K562 (cell line): ENCODE results near the gene VWA3A. TPM values are rescaled to one million over a fixed set of nuclear protein-coding genes. Genes with fewer than 3 reads are reported as not detected.
A peak's percentile ranks its signal among the peaks of the same experiment; 100 is the strongest.

ENCODE experiments used
- CXXC5 ChIP-seq: fragments of 250-450 bp; sonication (Bioruptor Pico); IDR thresholded peaks from 2 replicates; pipeline ENCODE4 v1.8.0; 2022; ENCODE audit warnings: inconsistent platforms, mild to moderate bottlenecking, moderate library complexity
- ELK3 ChIP-seq: fragments of 450-650 bp; formaldehyde crosslinking; IDR thresholded peaks from 2 replicates; pipeline ENCODE4 v1.4.0; 2020; ENCODE audit warnings: mild to moderate bottlenecking
- FOXK2 ChIP-seq, 2 experiments: fragments of 450-650 bp; IDR thresholded peaks in 1 of 2; conservative IDR thresholded peaks in 1 of 2; 2 replicates each; pipeline ENCODE4 v1.6.1; 2016; ENCODE audit warnings: low read depth in 2 of 2, mild to moderate bottlenecking in 1 of 2
- HDGF ChIP-seq: fragments of 450-650 bp; IDR thresholded peaks from 2 replicates; pipeline ENCODE4 v1.6.1; 2016
- HEY1 ChIP-seq: fragments of 250-450 bp; sonication (Bioruptor Pico); IDR thresholded peaks from 2 replicates; pipeline ENCODE4 v1.5.0; 2020; ENCODE audit warnings: mild to moderate bottlenecking, moderate library complexity, borderline replicate concordance
- HNRNPUL1 ChIP-seq: fragments of 200-400 bp; formaldehyde crosslinking; IDR thresholded peaks from 2 replicates; pipeline ENCODE4 v1.6.1; 2017; ENCODE audit warnings: low read length
- MLLT1 ChIP-seq, 2 experiments: fragments of 450-650 bp; IDR thresholded peaks; 2 replicates each; pipeline ENCODE4 v1.6.1; 2016
- MXI1 ChIP-seq: IDR thresholded peaks from 2 replicates; pipeline ENCODE4 v1.6.1; 2011; ENCODE audit warnings: low read depth, mild to moderate bottlenecking, improper control_type of control experiment, low read length
- NBN ChIP-seq: fragments of 450-650 bp; IDR thresholded peaks from 2 replicates; pipeline ENCODE4 v1.6.1; 2016; ENCODE audit warnings: low read depth, mild to moderate bottlenecking
- PTBP1 ChIP-seq: fragments of 200-400 bp; formaldehyde crosslinking; IDR thresholded peaks from 2 replicates; pipeline ENCODE4 v1.6.1; 2017; ENCODE audit warnings: low read depth, low read length
- SRF ChIP-seq, 2 experiments: fragments of 250-450, 450-650 bp in 1 of 2; sonication (Bioruptor Pico) in 1 of 2; sonication (generic) in 1 of 2; formaldehyde crosslinking; IDR thresholded peaks; 2 replicates each; pipeline versions ENCODE4 v1.5.0 to v1.5.1; 2020 to 2022; ENCODE audit warnings: mild to moderate bottlenecking in 1 of 2, missing genetic modification reagents in 1 of 2
- ZKSCAN1 ChIP-seq: fragments of 150-350 bp; IDR thresholded peaks from 2 replicates; pipeline ENCODE4 v1.6.1; 2016; ENCODE audit warnings: low read depth, low read length
- ZNF239 ChIP-seq: fragments of 250-450 bp; sonication (Bioruptor Pico); IDR thresholded peaks from 2 replicates; pipeline ENCODE4 v1.4.0; 2020; ENCODE audit warnings: mild to moderate bottlenecking
- ZNF324 ChIP-seq: fragments of 250-450 bp; sonication (Bioruptor Pico); IDR thresholded peaks from 2 replicates; pipeline ENCODE4 v1.4.0; 2020; ENCODE audit warnings: mild to moderate bottlenecking
- ZNF766 ChIP-seq: fragments of 200-800 bp; sonication (Bioruptor generic); conservative IDR thresholded peaks from 2 replicates; pipeline ENCODE4 v1.6.1; 2016; ENCODE audit warnings: missing genetic modification characterization, missing compliant biosample characterization
- polyA plus RNA-seq, 8 experiments: library from polyadenylated mRNA; depleted of rRNA in 4 of 8; stranded (reverse) in 5 of 8; unstranded in 3 of 8; fragments of >200 nt; fragmentation: Nextera tagmentation in 2 of 8; fragmentation: Illumina TruSeq in 1 of 8; extraction: Ambion mirVana in 2 of 8; extraction: Trizol in 1 of 8; gene quantifications; 2 replicates each; pipeline versions ENCODE4 v1.2.1 to v1.2.3, GENCODE V29; 2011 to 2014; ENCODE audit warnings: inconsistent platforms in 1 of 8, missing spikeins in 1 of 8
- total RNA-seq, 7 experiments: library from RNA; depleted of rRNA in 6 of 7; stranded (reverse); fragments of >200 nt in 6 of 7; fragmentation: Illumina TruSeq in 2 of 7; extraction: Trizol in 2 of 7; gene quantifications; 2 replicates each; pipeline versions ENCODE4 v1.2.1 to v1.2.3, GENCODE V29; 2011 to 2021; ENCODE audit warnings: low replicate concordance in 1 of 7
- TF ChIP-seq, protein P1 (sequence below), 2 experiments: IDR thresholded peaks; 2 replicates each; pipeline ENCODE4 v1.6.1; 2011; ENCODE audit warnings: borderline replicate concordance in 1 of 2, control low read depth in 1 of 2, low read depth in 1 of 2, low read length in 1 of 2, mild to moderate bottlenecking in 1 of 2, mixed read lengths in 1 of 2, moderate library complexity in 1 of 2; ENCODE audit not compliant: insufficient read depth in 1 of 2, insufficient read length in 1 of 2, poor library complexity in 1 of 2, severe bottlenecking in 1 of 2; ENCODE audit errors: extremely low read depth in 1 of 2
- TF ChIP-seq, protein P2 (sequence below): fragments of 200-800 bp; sonication (Bioruptor generic); IDR thresholded peaks from 2 replicates; pipeline ENCODE4 v1.6.1; 2017; ENCODE audit warnings: missing genetic modification characterization, missing compliant biosample characterization
- TF ChIP-seq, protein P3 (sequence below): fragments of 250-450 bp; sonication (Bioruptor Pico); IDR thresholded peaks from 2 replicates; pipeline ENCODE4 v1.5.0; 2020; ENCODE audit warnings: mild to moderate bottlenecking, borderline replicate concordance

Gene VWA3A
- total and polyA plus RNA-seq, 9 of the 15 experiments (the other 6 are each of a cell fraction or from before 2014, with no cell fraction given) = not detected

DNA sequence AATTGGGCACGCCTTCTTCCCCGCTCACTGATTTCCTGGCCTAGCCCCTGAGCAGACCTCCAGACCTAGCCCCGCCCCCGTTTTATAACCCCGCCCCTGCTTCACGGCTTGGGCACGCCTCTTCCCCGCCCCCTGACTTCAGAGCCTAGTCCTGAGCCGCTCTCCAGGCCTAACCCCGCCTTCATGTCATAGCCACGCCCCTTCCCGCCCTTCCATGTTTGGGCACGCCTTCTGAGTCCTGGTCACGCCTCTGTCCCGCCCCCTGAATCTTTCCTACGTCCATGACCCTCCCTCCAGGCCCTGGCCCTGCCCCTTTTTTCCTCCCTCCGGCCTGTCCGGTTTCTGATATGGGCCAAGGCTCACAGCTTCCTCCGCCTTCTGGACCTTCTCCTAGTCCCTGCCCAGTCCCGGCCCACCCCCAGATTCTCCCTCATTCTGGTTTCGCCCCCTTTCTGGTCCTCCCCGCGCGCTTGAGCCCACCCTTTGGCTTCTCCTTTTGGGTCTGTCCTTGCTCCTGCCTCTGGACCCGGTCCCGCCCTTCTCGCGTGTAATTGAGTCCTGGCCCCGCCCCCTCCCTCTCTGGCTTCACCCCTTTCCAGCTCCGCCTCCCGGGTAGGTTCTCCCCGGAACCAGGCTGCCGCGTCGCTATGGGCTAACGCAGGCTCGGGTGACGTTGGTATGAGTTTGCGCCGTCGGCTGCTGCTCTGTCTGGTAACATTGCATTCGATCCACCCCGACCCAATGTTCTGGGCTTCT is 98.6 kb downstream of the VWA3A start (continued):
- TF ChIP-seq, protein P1, sequence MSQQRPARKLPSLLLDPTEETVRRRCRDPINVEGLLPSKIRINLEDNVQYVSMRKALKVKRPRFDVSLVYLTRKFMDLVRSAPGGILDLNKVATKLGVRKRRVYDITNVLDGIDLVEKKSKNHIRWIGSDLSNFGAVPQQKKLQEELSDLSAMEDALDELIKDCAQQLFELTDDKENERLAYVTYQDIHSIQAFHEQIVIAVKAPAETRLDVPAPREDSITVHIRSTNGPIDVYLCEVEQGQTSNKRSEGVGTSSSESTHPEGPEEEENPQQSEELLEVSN (IDR thresholded peaks at IDR 0.05; ENCODE audit: borderline replicate concordance in 1 of 2, extremely low read depth in 1 of 2, insufficient read depth in 1 of 2, insufficient read length in 1 of 2, low read depth in 1 of 2, low read length in 1 of 2, poor library complexity in 1 of 2, severe bottlenecking in 1 of 2) = peak in 1 of 2 experiments; percentile 3
- TF ChIP-seq MLLT1 (IDR thresholded peaks at IDR 0.05) = peak in 1 of 2 experiments; percentile 41; a peak in 1 of 4 replicates
- no peak for TF ChIP-seq ELK3 (CRISPR knock-in tag)
- peak; percentile 27; the same call in 1 of the 2 replicates for TF ChIP-seq HDGF
- TF ChIP-seq NBN = peak; percentile 55; the same call in 1 of the 2 replicates
- TF ChIP-seq FOXK2 (conservative IDR thresholded peaks at IDR 0.05 in 1 of 2, IDR thresholded peaks at IDR 0.05 in 1 of 2; ENCODE audit: low read depth in 2 of 2) = peak in 1 of 2 experiments; percentile 23; a peak in 1 of 4 replicates
- peak in 1 of 2 experiments; percentile 97; a peak in 2 of 4 replicates for TF ChIP-seq SRF (CRISPR knock-in tag; IDR thresholded peaks at IDR 0.05)
- no peak for TF ChIP-seq HEY1 (CRISPR knock-in tag)
- TF ChIP-seq PTBP1 = 0 out of 2 replicates have a peak, but pooled peaks have one; percentile 27
- TF ChIP-seq CXXC5 (CRISPR knock-in tag) = peak; percentile 57
- no peak for TF ChIP-seq ZNF239 (CRISPR knock-in tag)
- no peak for TF ChIP-seq ZNF766
- 0 out of 2 replicates have a peak, but pooled peaks have one; percentile 1 for TF ChIP-seq MXI1
- TF ChIP-seq, protein P2, sequence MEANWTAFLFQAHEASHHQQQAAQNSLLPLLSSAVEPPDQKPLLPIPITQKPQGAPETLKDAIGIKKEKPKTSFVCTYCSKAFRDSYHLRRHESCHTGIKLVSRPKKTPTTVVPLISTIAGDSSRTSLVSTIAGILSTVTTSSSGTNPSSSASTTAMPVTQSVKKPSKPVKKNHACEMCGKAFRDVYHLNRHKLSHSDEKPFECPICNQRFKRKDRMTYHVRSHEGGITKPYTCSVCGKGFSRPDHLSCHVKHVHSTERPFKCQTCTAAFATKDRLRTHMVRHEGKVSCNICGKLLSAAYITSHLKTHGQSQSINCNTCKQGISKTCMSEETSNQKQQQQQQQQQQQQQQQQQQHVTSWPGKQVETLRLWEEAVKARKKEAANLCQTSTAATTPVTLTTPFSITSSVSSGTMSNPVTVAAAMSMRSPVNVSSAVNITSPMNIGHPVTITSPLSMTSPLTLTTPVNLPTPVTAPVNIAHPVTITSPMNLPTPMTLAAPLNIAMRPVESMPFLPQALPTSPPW (CRISPR knock-in tag) = peak; percentile 70
- TF ChIP-seq ZKSCAN1 = no peak
- no peak for TF ChIP-seq HNRNPUL1
- no peak for TF ChIP-seq ZNF324 (CRISPR knock-in tag)
- TF ChIP-seq, protein P3, sequence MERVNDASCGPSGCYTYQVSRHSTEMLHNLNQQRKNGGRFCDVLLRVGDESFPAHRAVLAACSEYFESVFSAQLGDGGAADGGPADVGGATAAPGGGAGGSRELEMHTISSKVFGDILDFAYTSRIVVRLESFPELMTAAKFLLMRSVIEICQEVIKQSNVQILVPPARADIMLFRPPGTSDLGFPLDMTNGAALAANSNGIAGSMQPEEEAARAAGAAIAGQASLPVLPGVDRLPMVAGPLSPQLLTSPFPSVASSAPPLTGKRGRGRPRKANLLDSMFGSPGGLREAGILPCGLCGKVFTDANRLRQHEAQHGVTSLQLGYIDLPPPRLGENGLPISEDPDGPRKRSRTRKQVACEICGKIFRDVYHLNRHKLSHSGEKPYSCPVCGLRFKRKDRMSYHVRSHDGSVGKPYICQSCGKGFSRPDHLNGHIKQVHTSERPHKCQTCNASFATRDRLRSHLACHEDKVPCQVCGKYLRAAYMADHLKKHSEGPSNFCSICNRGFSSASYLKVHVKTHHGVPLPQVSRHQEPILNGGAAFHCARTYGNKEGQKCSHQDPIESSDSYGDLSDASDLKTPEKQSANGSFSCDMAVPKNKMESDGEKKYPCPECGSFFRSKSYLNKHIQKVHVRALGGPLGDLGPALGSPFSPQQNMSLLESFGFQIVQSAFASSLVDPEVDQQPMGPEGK = no peak
